Skeletal muscle satellite cell (primary cell): Measurements from ENCODE around the gene TFAP2A. TPM values are rescaled to one million over a fixed set of nuclear protein-coding genes. Genes with fewer than 3 reads are reported as not detected.

Experiments
- H3K27me3 ChIP-seq: 2 replicates; pipeline ENCODE4 v1.7.0; 2013; ENCODE audit warnings: low read length; ENCODE audit not compliant: control insufficient read depth, insufficient read depth
- H3K36me3 ChIP-seq: 2 replicates; pipeline ENCODE4 v1.7.0; 2013; ENCODE audit warnings: mild to moderate bottlenecking, control low read depth, low read length; ENCODE audit not compliant: insufficient read depth
- H3K4me1 ChIP-seq: 2 replicates; pipeline ENCODE4 v1.7.0; 2013; ENCODE audit warnings: low read length; ENCODE audit not compliant: control insufficient read depth, insufficient read depth
- H3K4me2 ChIP-seq: 2 replicates; pipeline ENCODE4 v1.7.0; 2013; ENCODE audit warnings: mild to moderate bottlenecking, low read length
- H3K4me3 ChIP-seq: 2 replicates; pipeline ENCODE4 v1.7.0; 2013; ENCODE audit warnings: low read length
- H3K9ac ChIP-seq: 2 replicates; pipeline ENCODE4 v1.7.0; 2013; ENCODE audit warnings: mild to moderate bottlenecking, low read depth, low read length, moderate library complexity
- H3K9me3 ChIP-seq: replicated peaks from 2 replicates; pipeline ENCODE4 v1.7.0; 2013; ENCODE audit warnings: mild to moderate bottlenecking, control low read depth, low read length
- small RNA-seq: library from RNA; depleted of rRNA; stranded (forward); fragments of <200 nt; gene quantifications from one replicate; pipeline ENCODE3, GENCODE V24; 2012

The TFAP2A gene

GRCh38 chr6:10361428-10361827, 53.4 kb downstream of the TFAP2A start:
- Histone ChIP-seq H3K36me3 (no peaks in the 10 kb centered on the region), H3K4me3 (no peak overlapping the region), H3K9me3 (peaks cover 3% of the 10 kb centered on the region), H3K4me1 (no peaks in the 10 kb centered on the region), H3K27me3 (no peaks in the 10 kb centered on the region), H3K4me2 (no peak overlapping the region), H3K9ac (no peak overlapping the region)

DNA sequence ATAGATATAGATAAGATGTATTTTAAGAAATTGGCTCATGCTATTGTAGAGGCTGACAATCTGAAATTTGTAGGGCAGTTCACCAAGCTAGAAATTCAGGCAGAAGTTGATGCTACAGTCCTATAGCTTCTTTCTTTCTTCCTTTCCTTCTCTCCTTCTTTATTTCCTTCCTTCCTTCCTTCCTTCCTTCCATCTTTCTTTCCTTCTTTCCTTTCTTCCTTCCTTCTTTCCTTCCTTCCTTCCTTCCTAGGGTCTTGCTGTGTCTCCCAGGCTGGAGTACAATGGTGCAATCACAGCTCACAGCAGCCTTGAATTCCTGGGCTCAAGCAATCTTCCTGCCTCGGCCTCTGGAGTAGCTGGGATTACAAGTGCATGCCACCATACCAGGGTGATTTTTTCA, 55.3 kb downstream of the TFAP2A start:
- H3K27me3 ChIP-seq = no peaks in the 10 kb centered on the region
- H3K9ac ChIP-seq = no peak overlapping the region
- no peak overlapping the region for H3K4me2 ChIP-seq
- H3K9me3 ChIP-seq = peaks cover 3% of the 10 kb centered on the region
- no peaks in the 10 kb centered on the region for H3K4me1 ChIP-seq
- no peaks in the 10 kb centered on the region for H3K36me3 ChIP-seq
- no peak overlapping the region for H3K4me3 ChIP-seq

GRCh38 chr6:10355115-10355702, 59.7 kb downstream of the TFAP2A start:
- Histone ChIP-seq H3K9ac (no peak overlapping the region), H3K4me2 (no peak overlapping the region), H3K36me3 (no peaks in the 10 kb centered on the region), H3K27me3 (no peaks in the 10 kb centered on the region), H3K4me1 (no peaks in the 10 kb centered on the region), H3K9me3 (peaks cover 3% of the 10 kb centered on the region), H3K4me3 (no peak overlapping the region)

GRCh38 chr6:10351791-10352190, 63.1 kb downstream of the TFAP2A start:
- no peaks in the 10 kb centered on the region for H3K27me3 ChIP-seq
- peaks cover 4% of the 10 kb centered on the region for H3K9me3 ChIP-seq
- no peaks in the 10 kb centered on the region for H3K4me1 ChIP-seq
- no peak overlapping the region for H3K4me2 ChIP-seq
- no peak overlapping the region for H3K9ac ChIP-seq
- no peaks in the 10 kb centered on the region for H3K36me3 ChIP-seq
- H3K4me3 ChIP-seq = no peak overlapping the region

DNA sequence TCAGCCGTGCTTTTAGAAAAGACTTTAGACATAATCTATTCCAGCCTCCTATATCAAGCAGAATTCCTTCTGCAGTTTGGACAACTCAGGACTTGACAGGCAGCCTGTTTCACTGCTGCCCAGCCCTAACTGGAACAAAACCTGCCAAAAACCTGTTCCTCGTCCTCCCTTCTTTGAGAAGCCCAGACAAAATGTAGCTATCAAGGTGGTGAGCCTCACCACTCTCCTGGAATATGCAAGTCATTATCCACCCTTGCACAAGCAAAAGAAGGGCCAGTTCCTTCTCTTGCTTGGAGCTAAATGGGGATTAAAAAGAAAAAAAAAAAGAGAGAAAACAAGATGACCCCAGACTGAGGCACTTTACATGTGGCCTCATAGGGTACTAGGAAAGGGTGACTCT, 64.2 kb downstream of the TFAP2A start:
- Histone ChIP-seq H3K36me3 (no peaks in the 10 kb centered on the region), H3K9me3 (peaks cover 4% of the 10 kb centered on the region), H3K4me1 (no peaks in the 10 kb centered on the region), H3K4me3 (no peak overlapping the region), H3K27me3 (no peaks in the 10 kb centered on the region), H3K4me2 (no peak overlapping the region), H3K9ac (no peak overlapping the region)

DNA sequence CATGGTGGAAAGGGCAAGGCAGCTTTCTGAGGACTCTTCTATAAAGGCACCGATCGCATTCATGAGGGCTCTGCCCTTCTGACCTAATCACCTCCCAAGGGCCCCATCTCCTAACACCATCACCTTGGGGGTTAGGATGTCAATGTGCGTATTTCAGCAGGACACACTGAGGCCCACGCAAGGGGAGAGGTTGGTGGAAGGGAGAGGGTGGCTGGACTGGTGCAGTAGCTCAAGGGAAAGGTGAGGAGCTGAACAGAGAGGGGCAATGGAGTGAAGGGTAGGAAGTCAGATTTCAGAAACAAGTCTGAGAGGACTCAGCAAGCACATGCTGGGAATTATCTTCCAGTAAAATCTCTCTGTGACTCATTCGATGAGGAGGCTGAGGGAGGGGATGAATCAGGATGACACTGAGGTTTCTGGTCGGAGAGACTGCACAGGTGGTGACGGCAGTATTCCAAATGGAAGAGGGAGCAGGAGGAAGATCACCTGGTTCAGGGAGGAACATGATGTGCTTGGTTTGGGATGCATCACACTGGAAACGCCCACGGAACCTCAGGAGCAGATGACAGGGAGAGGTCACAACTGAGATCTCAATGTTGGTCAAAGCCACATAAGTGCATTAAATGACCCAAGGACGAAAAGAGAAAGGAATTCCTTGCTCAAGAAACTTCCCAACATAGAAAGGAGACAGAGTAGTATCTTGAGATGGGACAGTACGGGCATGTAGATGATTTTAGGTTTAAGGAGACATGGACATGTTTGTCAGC, 67.1 kb downstream of the TFAP2A start:
- Histone ChIP-seq H3K4me1 (no peaks in the 10 kb centered on the region), H3K9ac (no peak overlapping the region), H3K36me3 (no peaks in the 10 kb centered on the region), H3K27me3 (no peaks in the 10 kb centered on the region), H3K4me3 (no peak overlapping the region), H3K9me3 (peaks cover 4% of the 10 kb centered on the region), H3K4me2 (no peak overlapping the region)

Small RNAs within 50 kb of the gene (small RNA-seq; reads per million reads assigned to genes)
- not detected for gene MIR5689
